ENCODE results near the gene SH3GLB2.

Gene SH3GLB2

GRCh38 chr9:129028192-129028966 is at the start of gene SH3GLB2:
Gene SH3GLB2 (minus strand): TSS chr9:129028331. CDS start chr9:129028154, 177 bp downstream.
- DNase-seq, result peak; percentile 83 to 86

- no peak for DNase-seq
Observed at GRCh38 chr9:129077236-129077635, 49.1 kb upstream of the SH3GLB2 start.

- no peak for DNase-seq
Observed at GRCh38 chr9:129076640-129077037, 48.5 kb upstream of the SH3GLB2 start.

GRCh38 chr9:129075996-129076639 is 48.0 kb upstream of the SH3GLB2 start:
- DNase-seq, result no peak

- DNase-seq, result no peak
Observed at GRCh38 chr9:129074106-129074505, 46.0 kb upstream of the SH3GLB2 start.

GRCh38 chr9:129073404-129073803 is 45.3 kb upstream of the SH3GLB2 start:
- DNase-seq, result no peak

GRCh38 chr9:129072171-129072570 is 44.0 kb upstream of the SH3GLB2 start:
- no peak for DNase-seq

GRCh38 chr9:129071526-129072126 is 43.5 kb upstream of the SH3GLB2 start:
- DNase-seq, result no peak

- no peak for DNase-seq
Observed at GRCh38 chr9:129070696-129071525, 42.8 kb upstream of the SH3GLB2 start.

GRCh38 chr9:129069862-129070641 is 41.9 kb upstream of the SH3GLB2 start:
- no peak for DNase-seq

GRCh38 chr9:129068990-129069861 is 41.1 kb upstream of the SH3GLB2 start:
- DNase-seq, result peak; percentile 84 to 91

GRCh38 chr9:129068110-129068509 is 40.0 kb upstream of the SH3GLB2 start:
- no peak for DNase-seq

- no peak for DNase-seq
Observed at GRCh38 chr9:129064499-129064908, 36.4 kb upstream of the SH3GLB2 start.

- DNase-seq, result no peak
Observed at GRCh38 chr9:129063061-129063460, 34.9 kb upstream of the SH3GLB2 start.

GRCh38 chr9:129060991-129061390 is 32.9 kb upstream of the SH3GLB2 start:
- no peak for DNase-seq

GRCh38 chr9:129059796-129060785 is 32.0 kb upstream of the SH3GLB2 start:
- no peak for DNase-seq

- DNase-seq, result no peak
Observed at GRCh38 chr9:129058965-129059795, 31.0 kb upstream of the SH3GLB2 start.

- no peak for DNase-seq
Observed at GRCh38 chr9:129054163-129054851, 26.2 kb upstream of the SH3GLB2 start.
